GM21723 (cell line): ENCODE results near the gene CITED2.

Source experiments
- ATAC-seq: cut with Tn5 transposase; IDR thresholded peaks from one replicate; pipeline ENCODE4 v1.9.1; 2021; ENCODE audit warnings: mild to moderate bottlenecking, moderate library complexity; ENCODE audit not compliant: unreplicated experiment

CITED2 gene

DNA sequence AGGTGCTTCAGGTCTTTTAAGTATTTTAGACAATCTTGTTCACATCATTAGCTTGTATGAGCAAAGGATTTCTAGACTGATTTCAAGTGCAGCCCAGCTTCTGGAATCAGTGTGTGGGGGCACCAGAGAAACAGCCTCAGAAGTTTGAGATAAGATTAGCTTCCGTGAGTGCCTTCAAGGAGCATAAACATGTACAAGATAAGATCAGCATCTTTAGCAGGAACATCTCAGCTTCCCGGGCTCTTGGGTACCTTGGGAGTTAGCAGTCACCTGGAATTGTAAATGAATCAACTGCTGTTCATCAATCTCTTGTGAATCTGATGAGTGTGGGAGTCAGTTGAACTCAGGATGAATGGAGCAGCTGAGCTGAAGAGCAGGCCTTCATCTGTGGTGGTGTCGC, 12.0 kb upstream of the CITED2 start:
- ATAC-seq = no peak

- no peak for ATAC-seq
These were observed 6.9 kb upstream of the CITED2 start for GRCh38 chr6:139381216-139381865.

GRCh38 chr6:139380611-139381010, 6.2 kb upstream of the CITED2 start:
- no peak for ATAC-seq

GRCh38 chr6:139380168-139380567, 5.7 kb upstream of the CITED2 start:
- ATAC-seq = no peak

- no peak for ATAC-seq
These were observed 4.5 kb upstream of the CITED2 start for GRCh38 chr6:139378882-139379341.

GRCh38 chr6:139378226-139378625, 3.8 kb upstream of the CITED2 start:
- ATAC-seq = no peak

DNA sequence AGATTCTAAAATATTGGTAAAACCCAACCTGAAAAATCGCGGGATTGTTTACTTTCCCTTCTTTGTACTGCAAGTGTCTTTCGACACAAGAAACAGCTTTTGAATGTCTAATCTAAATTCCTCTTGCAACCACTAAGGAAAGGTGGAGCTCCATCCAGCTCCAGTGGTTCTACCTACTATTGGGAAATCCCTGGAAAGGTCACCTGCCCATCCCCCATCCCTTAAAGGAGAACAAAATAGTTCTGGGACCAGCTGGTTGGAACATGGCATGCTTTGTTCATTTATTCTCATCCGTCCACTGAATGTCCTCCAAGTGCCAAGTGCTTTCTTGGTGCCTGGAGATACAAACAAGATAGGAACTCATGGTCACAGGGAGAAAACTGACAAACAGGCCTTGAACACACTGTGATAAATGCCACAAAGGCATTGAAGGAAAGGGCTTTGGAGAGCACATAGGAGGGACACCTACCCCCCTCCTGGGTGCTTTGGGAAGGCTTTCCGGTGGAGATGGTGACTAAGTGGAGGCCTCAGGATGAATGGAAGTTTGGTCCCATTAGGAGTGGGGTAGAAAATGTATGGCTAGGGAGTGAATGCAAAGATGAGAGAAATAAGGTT, 2.3 kb upstream of the CITED2 start:
- ATAC-seq = no peak

- no peak for ATAC-seq
These were observed 1.5 kb upstream of the CITED2 start for GRCh38 chr6:139376017-139376330.

- peak; percentile 59 for ATAC-seq
These were observed 973 bp upstream of the CITED2 start for GRCh38 chr6:139375226-139376016.

GRCh38 chr6:139373928-139374356, 506 bp downstream of the CITED2 start:
- ATAC-seq = peak; percentile 14

DNA sequence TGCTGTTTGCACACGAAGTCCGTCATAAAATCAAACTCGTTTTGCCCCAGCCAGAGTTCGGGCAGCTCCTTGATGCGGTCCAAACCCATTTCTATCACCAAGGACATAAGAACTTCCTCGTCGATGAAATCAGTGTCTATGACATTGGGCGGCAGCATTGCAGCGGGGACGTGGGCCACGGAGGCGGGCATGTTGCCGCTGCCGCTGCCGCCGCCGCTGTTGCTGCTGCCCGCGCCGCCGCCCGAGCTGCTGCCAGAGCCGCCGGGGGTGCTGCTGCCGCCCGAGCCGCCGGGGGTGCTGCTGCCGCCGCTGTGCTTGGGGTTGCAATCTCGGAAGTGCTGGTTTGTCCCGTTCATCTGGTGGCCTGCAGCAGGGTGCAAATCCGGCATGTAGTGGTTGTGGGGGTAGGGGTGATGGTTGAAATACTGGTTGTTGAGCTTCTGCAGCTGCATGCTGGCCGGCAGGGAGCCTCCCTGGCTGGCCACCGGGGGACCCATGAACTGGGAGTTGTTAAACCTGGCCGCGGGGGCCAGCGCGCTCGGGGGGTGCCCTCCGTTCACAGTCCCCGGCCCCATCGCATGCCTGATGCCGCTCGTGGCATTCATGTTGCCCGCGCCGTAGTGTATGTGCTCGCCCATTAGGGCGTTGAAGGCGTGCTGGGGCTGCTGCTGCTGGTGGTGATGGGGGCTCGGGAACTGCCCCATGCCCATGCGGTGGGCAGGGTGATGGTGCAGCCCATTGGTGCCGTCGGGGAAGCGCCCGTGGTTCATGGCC, 1.1 kb downstream of the CITED2 start:
- peak; percentile 26 for ATAC-seq

DNA sequence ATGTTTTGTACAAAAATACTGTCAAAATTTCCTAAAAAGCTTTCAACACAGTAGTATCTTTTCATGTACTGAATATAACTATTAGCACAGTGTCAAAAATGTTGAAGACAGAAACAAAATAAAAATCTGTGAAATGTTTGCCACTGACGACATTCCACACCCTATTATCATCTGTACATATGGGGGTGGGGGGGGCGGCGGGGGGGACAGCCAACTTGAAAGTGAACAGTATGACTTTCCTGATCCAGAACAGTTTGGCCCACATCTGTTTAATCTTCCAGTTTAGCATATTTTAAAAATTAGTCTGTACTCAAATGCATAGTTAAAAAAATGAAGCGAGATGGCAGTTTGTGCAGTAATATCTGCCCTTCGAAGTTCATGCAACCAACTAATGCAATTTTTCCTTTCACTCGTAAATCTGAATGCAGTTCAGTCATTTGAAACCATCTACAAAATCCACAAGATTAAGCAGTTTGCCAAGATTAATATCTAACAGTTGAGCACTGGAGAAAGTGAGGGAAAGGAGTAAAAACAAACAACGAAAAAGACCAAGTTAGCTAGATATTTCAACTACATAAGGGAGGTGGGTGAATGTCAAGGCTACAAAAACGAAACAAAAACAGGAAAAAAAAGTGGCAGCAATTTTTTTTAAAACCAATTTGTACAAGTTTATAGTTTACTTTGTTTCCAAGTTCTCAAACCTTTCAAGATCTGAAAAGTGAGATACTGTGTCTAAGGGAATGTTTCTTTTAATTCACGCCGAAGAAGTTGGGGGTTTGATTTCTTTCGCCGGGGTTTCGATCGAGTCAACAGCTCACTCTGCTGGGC, 1.9 kb downstream of the CITED2 start:
- no peak for ATAC-seq

DNA sequence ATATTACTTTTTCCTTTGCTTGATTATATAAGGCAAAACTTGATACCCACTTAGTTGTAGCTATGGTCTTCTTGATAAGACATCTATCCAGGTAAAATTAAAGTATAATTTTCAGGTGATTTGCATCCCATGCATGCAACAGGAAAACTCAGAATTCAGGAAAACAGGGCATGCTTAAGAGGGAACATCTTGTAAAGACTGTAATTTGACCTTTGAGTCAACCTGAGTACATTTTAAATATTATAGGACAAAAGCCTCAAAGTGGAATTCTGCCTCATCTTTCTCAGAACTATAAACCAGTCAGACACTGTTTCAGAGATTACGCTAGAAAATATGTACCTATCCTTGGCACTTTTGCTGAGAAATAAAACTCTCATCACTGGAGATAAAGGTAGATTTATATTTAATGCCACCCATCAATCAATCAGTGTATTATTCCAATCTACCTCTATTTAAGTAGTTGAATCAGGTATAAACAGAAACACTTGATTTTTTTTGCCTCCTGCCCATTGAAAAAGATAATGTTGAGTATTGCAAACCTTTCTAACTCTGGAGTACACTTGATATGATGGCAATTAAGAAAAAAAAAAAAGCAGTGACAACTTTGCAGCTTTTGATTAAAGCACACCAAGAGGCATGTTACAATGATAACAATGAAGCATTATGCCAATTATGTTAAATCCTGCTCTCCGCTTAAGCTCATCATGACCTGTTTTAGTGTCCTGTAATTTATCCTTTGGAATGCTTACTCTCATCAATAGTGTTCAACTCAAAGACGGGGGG, 2.8 kb downstream of the CITED2 start:
- ATAC-seq = no peak

DNA sequence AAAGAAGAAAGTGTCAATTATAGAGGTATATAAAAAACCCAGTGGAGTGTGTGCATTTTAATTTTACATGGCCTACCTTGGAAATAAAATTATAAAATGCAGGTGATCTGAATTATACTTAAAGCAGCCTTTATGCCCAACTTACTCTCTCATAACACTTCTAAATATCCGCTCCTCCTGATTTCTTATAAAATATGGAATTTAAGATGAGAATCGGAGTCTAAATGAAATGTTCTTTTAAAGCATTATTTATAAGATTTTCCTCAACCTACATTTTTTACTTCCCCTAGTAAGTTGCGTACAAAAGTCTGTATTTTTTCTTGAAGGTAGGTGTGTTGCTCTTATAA, 3.5 kb downstream of the CITED2 start:
- no peak for ATAC-seq

DNA sequence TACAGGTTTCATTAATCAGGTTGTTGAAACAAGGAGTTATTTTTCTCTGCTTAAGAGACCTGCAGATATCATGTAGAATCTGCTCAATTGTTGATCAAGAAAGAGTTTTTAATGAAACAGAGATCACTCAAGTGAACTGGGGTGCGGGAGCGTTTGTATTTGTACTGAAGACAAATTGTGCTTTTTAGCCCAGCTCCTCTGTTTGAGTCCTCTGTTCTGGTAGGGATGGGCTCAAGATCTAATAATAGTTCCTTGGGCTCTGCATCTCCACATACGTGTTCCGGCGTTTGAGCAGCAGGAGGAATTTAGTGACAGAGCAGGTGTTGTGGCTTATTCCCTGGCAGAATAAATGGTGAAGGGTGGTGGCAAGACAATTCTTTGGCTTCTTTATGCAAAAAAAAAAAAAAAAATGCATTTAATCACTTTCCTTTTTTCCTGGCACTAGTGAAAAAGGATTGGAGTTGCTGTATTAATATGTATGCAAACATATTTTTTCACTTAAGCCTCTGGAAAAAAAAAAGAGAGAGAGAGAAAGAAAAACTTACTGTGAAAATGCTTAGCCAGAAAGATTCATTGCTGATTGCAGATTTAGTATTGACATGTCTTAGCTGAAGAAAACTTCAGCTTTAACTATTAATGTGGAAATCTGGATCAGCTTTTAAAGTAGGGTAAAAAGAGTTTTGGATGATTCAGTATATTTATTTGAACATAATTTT, 4.0 kb downstream of the CITED2 start:
- no peak for ATAC-seq

DNA sequence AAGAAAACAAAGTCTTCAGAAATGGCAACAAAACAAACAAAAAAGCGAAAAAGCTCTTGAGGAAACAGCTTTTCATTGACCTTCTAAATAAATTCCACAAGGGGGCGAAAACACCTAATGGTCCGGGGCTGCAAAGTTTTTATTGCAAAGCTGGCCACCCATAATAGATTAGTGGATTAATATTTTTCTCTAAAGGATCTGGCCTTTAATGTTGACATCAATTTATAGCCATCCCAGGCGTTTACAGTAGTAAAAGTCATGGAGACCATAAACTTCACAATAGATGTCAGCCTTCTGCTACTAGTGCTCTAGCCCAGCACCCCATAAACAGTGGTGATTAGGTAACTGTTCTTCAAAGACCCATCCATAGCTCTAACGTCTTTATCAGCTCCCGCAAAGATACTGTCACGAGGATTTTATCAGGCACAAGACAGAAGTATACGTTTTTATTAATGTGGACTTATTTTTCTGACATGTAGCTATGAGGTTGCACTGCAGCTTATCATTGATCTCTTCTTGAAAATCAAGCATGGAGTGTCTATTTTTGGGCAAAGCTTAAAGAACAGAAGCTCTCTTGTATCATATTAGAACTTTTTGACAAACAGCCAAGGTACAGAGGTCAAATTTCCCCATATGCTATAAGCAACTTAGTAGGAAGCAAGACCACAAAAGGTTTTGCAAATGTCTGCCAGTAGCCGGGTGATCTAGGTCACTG, 4.7 kb downstream of the CITED2 start:
- ATAC-seq = no peak

GRCh38 chr6:139369068-139369467, 5.4 kb downstream of the CITED2 start:
- ATAC-seq = no peak

DNA sequence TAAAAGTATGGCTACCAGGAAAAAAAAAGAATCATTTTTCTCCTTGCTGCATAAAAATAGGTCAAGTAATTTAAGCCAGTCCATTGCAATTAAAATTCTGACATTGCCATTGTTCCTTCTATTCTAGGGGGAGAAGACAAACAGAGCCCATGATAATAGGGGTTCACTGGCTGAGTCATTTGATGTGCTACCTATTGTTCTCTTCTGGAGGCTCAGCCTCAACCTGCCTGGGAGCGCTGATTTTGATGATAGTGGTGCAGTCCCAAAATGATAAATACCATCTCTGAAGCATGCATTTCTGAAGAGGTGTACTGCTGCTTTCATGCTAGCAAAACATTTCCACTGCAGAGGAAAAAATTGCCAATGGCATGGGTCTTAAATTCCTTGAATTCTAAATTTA, 5.8 kb downstream of the CITED2 start:
- no peak for ATAC-seq
